Ramos (cell line): Measurements from ENCODE around the gene LPAR1.

ENCODE experiments used
- in situ Hi-C: fragments of 300-500 bp; cut with MboI; formaldehyde crosslinking; loops from one replicate; pipeline ENCODE4 v1.14.3; 2022; ENCODE audit warnings: low sequenced_read_pairs; ENCODE audit not compliant: unreplicated experiment

LPAR1 gene

GRCh38 chr9:111005746-111006470, 32.4 kb downstream of the LPAR1 start:
- in situ Hi-C loops, result no loop called here

GRCh38 chr9:111004936-111005335, 33.3 kb downstream of the LPAR1 start:
- in situ Hi-C loops, result no loop called here

- in situ Hi-C loops, result no loop called here
Measured at GRCh38 chr9:111003182-111003581, 35.1 kb downstream of the LPAR1 start.

- in situ Hi-C loops, result no loop called here
Measured at GRCh38 chr9:111001526-111001925, 36.7 kb downstream of the LPAR1 start.

GRCh38 chr9:111000202-111000601, 38.1 kb downstream of the LPAR1 start:
- in situ Hi-C loops, result no loop called here

- in situ Hi-C loops, result no loop called here
Measured at GRCh38 chr9:110999379-110999778, 38.9 kb downstream of the LPAR1 start.

GRCh38 chr9:110997847-110998246, 40.4 kb downstream of the LPAR1 start:
- in situ Hi-C loops, result no loop called here

GRCh38 chr9:110996436-110997220, 41.6 kb downstream of the LPAR1 start:
- in situ Hi-C loops, result no loop called here

GRCh38 chr9:110995420-110996340, 42.6 kb downstream of the LPAR1 start:
- in situ Hi-C loops, result no loop called here

GRCh38 chr9:110994771-110995241, 43.5 kb downstream of the LPAR1 start:
- in situ Hi-C loops, result no loop called here

- in situ Hi-C loops, result no loop called here
Measured at GRCh38 chr9:110990481-110990880, 47.8 kb downstream of the LPAR1 start.

GRCh38 chr9:110986529-110986928, 51.7 kb downstream of the LPAR1 start:
- in situ Hi-C loops, result no loop called here

- in situ Hi-C loops, result no loop called here
Measured at GRCh38 chr9:110984890-110985437, 53.3 kb downstream of the LPAR1 start.

- in situ Hi-C loops, result no loop called here
Measured at GRCh38 chr9:110980261-110980660, 58.0 kb downstream of the LPAR1 start.

- in situ Hi-C loops, result no loop called here
Measured at GRCh38 chr9:110979636-110980035, 58.6 kb downstream of the LPAR1 start.

GRCh38 chr9:110978516-110978915, 59.8 kb downstream of the LPAR1 start:
- in situ Hi-C loops, result no loop called here

- in situ Hi-C loops, result no loop called here
Measured at GRCh38 chr9:110977259-110977709, 61.0 kb downstream of the LPAR1 start.

- in situ Hi-C loops, result no loop called here
Measured at GRCh38 chr9:110975969-110976368, 62.3 kb downstream of the LPAR1 start.

- in situ Hi-C loops, result no loop called here
Measured at GRCh38 chr9:110975278-110975677, 63.0 kb downstream of the LPAR1 start.

- in situ Hi-C loops, result no loop called here
Measured at GRCh38 chr9:110971705-110972104, 66.6 kb downstream of the LPAR1 start.
